GM19463 (cell line): Measurements from ENCODE around the gene GALR2.
"Not testable (repeated sequence)": the region's sequence is repeated elsewhere in the genome, so short reads cannot be mapped to it uniquely, and the experiment has no call there.

Source experiments
- ATAC-seq: cut with Tn5 transposase; IDR thresholded peaks from one replicate; pipeline ENCODE4 v1.9.1; 2021; ENCODE audit warnings: mild to moderate bottlenecking, moderate library complexity; ENCODE audit not compliant: unreplicated experiment

The GALR2 gene

GRCh38 chr17:76074390-76075363 lies at the start of gene GALR2:
Gene GALR2 (plus strand): TSS chr17:76074781. CDS start chr17:76074884, 103 bp downstream.
- no peak for ATAC-seq

- ATAC-seq: no peak
Measured at GRCh38 chr17:76025294-76025693, 49.3 kb upstream of the GALR2 start.

GRCh38 chr17:76026714-76027158 lies 47.8 kb upstream of the GALR2 start:
- ATAC-seq: no peak

GRCh38 chr17:76027159-76027839 lies 47.3 kb upstream of the GALR2 start, which contains the start of gene EVPL:
Gene EVPL (minus strand): TSS chr17:76027306. CDS start chr17:76027198, 108 bp downstream.
- ATAC-seq: no peak

- no peak for ATAC-seq
Measured at GRCh38 chr17:76032073-76032779, 42.4 kb upstream of the GALR2 start.

GRCh38 chr17:76032780-76033108 lies 41.8 kb upstream of the GALR2 start:
- ATAC-seq: no peak

- ATAC-seq: no peak
Measured at GRCh38 chr17:76033139-76033538, 41.4 kb upstream of the GALR2 start.

- no peak for ATAC-seq
Measured at GRCh38 chr17:76034428-76035350, 39.9 kb upstream of the GALR2 start.

GRCh38 chr17:76036497-76037261 lies 37.9 kb upstream of the GALR2 start:
- no peak for ATAC-seq

- ATAC-seq: no peak
Measured at GRCh38 chr17:76038050-76038449, 36.5 kb upstream of the GALR2 start.

GRCh38 chr17:76039121-76039520 lies 35.5 kb upstream of the GALR2 start:
- no peak for ATAC-seq

GRCh38 chr17:76040376-76040775 lies 34.2 kb upstream of the GALR2 start:
- no peak for ATAC-seq

GRCh38 chr17:76042868-76043267 lies 31.7 kb upstream of the GALR2 start:
- not testable (repeated sequence) for ATAC-seq

- not testable (repeated sequence) for ATAC-seq
Measured at GRCh38 chr17:76044475-76045007, 30.0 kb upstream of the GALR2 start.

GRCh38 chr17:76046064-76046463 lies 28.5 kb upstream of the GALR2 start:
- no peak for ATAC-seq

GRCh38 chr17:76048025-76048605 lies 26.5 kb upstream of the GALR2 start:
- ATAC-seq: no peak

- no peak for ATAC-seq
Measured at GRCh38 chr17:76048711-76049110, 25.9 kb upstream of the GALR2 start.

- ATAC-seq: no peak
Measured at GRCh38 chr17:76049239-76049638, 25.3 kb upstream of the GALR2 start.
